Panc1 (cell line): ENCODE data around the gene PIAS1. TPM values are rescaled to one million over a fixed set of nuclear protein-coding genes. Genes with fewer than 3 reads are reported as not detected.
"Not testable (repeated sequence)": the region's sequence is repeated elsewhere in the genome, so short reads cannot be mapped to it uniquely, and the experiment has no call there.

ENCODE experiments used
- ATAC-seq: fragments of 200-7000 bp; cut with Tn5 transposase; 2 replicates; pipeline ENCODE4 v1.9.1; 2020; ENCODE audit warnings: mild to moderate bottlenecking, moderate library complexity
- BruUV-seq: library from RNA; stranded (reverse); fragments of 400-500 nt; replicated peaks from 2 replicates; lab custom pipeline; 2021; lab: Mats Ljungman, UMichigan
- CTCF ChIA-PET: fragments of 300-600 bp; sonication (Branson Sonifier 250); formaldehyde crosslinking; loops from one replicate; lab custom pipeline; 2022; ENCODE audit warnings: antibody characterized with exemption; lab: Charles Lee
- POLR2A ChIA-PET: fragments of 300-600 bp; sonication (Branson Sonifier 250); formaldehyde crosslinking; loops from one replicate; lab custom pipeline; 2022; ENCODE audit warnings: antibody characterized with exemption; lab: Charles Lee
- DNase-seq: peaks from one replicate; pipeline ENCODE4 v3.0.0-alpha.2; 2010; ENCODE audit warnings: low read depth, low spot score
- H3K27ac ChIP-seq: 2 replicates; pipeline ENCODE4 v1.5.1; 2011; ENCODE audit warnings: mild to moderate bottlenecking, low read length, inconsistent platforms
- H3K27me3 ChIP-seq: fragments of 200-500 bp; sonication (Bioruptor generic); 2 replicates; pipeline ENCODE4 v1.6.0; 2014; ENCODE audit warnings: low read length, inconsistent platforms; ENCODE audit not compliant: control insufficient read depth, insufficient read depth
- H3K36me3 ChIP-seq: fragments of 200-500 bp; sonication (Bioruptor generic); 2 replicates; pipeline ENCODE4 v1.5.1; 2014; ENCODE audit warnings: inconsistent platforms, mild to moderate bottlenecking, low read length, moderate library complexity; ENCODE audit not compliant: control insufficient read depth, insufficient read depth
- H3K4me1 ChIP-seq: 2 replicates; pipeline ENCODE4 v1.5.1; 2011; ENCODE audit warnings: inconsistent platforms, mild to moderate bottlenecking, low read length, moderate library complexity; ENCODE audit not compliant: control insufficient read depth, insufficient read depth
- H3K4me3 ChIP-seq, 2 experiments: 2 replicates each; pipeline ENCODE4 v1.5.1; 2011 to 2012; ENCODE audit warnings: low read depth in 2 of 2, low read length in 2 of 2, mild to moderate bottlenecking in 2 of 2, inconsistent platforms in 1 of 2, moderate library complexity in 1 of 2
- H3K9me3 ChIP-seq: fragments of 200-500 bp; sonication (Bioruptor generic); 2 replicates; pipeline ENCODE4 v1.5.1; 2014; ENCODE audit warnings: low read depth, mild to moderate bottlenecking, inconsistent platforms, low read length, moderate library complexity; ENCODE audit not compliant: control insufficient read depth, insufficient read depth
- POLR2AphosphoS5 ChIP-seq: IDR thresholded peaks from 2 replicates; pipeline ENCODE4 v1.6.1; 2012; ENCODE audit warnings: mild to moderate bottlenecking, low read depth, low read length, moderate library complexity
- SIN3A ChIP-seq: IDR thresholded peaks from 2 replicates; pipeline ENCODE4 v1.6.1; 2012; ENCODE audit warnings: low read depth, mild to moderate bottlenecking, low read length, moderate library complexity, borderline replicate concordance; ENCODE audit not compliant: insufficient read depth
- TCF7L2 ChIP-seq: IDR thresholded peaks from 2 replicates; pipeline ENCODE4 v1.6.1; 2011; ENCODE audit warnings: mild to moderate bottlenecking, low read depth, low read length, inconsistent platforms
- in situ Hi-C: cut with HindIII; loops from 2 replicates; pipeline ENCODE4 v1.10.0; 2016; ENCODE audit warnings: low sequenced_read_pairs, low pct_unique_long_range_greater_than_20kb
- intact Hi-C: fragments of 100-400 bp; cut with micrococcal nuclease; formaldehyde crosslinking; loops from one replicate; pipeline ENCODE4 v1.10.0; 2022; ENCODE audit not compliant: unreplicated experiment
- total RNA-seq: library from RNA; stranded (reverse); gene quantifications from one replicate; pipeline ENCODE4 v1.2.1, GENCODE V29; 2021; ENCODE audit not compliant: unreplicated experiment
- TF ChIP-seq, protein P1 (sequence below), 2 experiments: IDR thresholded peaks; 2 replicates each; pipeline ENCODE4 v1.6.1; 2011 to 2012; ENCODE audit warnings: low read depth in 2 of 2, control low read depth in 1 of 2, low read length in 1 of 2, mild to moderate bottlenecking in 1 of 2, moderate library complexity in 1 of 2; ENCODE audit not compliant: insufficient read depth in 1 of 2
- TF ChIP-seq, protein P2 (sequence below): fragments of 450-650 bp; IDR thresholded peaks from 2 replicates; pipeline ENCODE4 v1.5.1; 2017; ENCODE audit warnings: mild to moderate bottlenecking

The PIAS1 gene
- total RNA-seq, 1 experiment from 2014 or later, result 44.5 TPM

DNA sequence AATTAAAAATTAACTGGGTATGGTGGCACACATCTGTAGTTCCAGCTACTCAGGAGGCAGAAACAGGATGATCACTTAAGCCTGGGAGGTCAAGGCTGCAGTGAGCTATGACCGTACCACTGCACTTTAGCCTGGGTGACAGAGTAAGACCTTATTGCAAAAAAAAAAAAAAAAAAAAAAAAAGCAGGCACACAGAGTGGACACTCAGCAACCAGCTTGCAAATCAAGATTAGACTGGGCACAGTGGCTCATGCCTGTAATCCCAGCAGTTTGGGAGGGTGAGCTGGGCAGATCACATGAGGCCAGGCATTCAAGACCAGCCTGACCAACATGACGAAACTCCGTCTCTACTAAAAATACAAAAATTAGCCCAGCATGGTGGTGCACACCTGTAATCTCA, 170.0 kb downstream of the PIAS1 start:
- no peaks in the 10 kb centered on the region for H3K9me3 ChIP-seq
- H3K4me3 ChIP-seq, result no peak overlapping the region
- intact Hi-C loops (no loop called here), in situ Hi-C loops (no loop called here)
- TF ChIP-seq POLR2AphosphoS5 (no peak), TCF7L2 (no peak), SIN3A (no peak)
- TF ChIP-seq, protein P1, sequence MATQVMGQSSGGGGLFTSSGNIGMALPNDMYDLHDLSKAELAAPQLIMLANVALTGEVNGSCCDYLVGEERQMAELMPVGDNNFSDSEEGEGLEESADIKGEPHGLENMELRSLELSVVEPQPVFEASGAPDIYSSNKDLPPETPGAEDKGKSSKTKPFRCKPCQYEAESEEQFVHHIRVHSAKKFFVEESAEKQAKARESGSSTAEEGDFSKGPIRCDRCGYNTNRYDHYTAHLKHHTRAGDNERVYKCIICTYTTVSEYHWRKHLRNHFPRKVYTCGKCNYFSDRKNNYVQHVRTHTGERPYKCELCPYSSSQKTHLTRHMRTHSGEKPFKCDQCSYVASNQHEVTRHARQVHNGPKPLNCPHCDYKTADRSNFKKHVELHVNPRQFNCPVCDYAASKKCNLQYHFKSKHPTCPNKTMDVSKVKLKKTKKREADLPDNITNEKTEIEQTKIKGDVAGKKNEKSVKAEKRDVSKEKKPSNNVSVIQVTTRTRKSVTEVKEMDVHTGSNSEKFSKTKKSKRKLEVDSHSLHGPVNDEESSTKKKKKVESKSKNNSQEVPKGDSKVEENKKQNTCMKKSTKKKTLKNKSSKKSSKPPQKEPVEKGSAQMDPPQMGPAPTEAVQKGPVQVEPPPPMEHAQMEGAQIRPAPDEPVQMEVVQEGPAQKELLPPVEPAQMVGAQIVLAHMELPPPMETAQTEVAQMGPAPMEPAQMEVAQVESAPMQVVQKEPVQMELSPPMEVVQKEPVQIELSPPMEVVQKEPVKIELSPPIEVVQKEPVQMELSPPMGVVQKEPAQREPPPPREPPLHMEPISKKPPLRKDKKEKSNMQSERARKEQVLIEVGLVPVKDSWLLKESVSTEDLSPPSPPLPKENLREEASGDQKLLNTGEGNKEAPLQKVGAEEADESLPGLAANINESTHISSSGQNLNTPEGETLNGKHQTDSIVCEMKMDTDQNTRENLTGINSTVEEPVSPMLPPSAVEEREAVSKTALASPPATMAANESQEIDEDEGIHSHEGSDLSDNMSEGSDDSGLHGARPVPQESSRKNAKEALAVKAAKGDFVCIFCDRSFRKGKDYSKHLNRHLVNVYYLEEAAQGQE (IDR thresholded peaks at IDR 0.05; ENCODE audit: insufficient read depth in 1 of 2, low read depth in 2 of 2, low read length in 1 of 2), result no peak
- TF ChIP-seq, protein P2, sequence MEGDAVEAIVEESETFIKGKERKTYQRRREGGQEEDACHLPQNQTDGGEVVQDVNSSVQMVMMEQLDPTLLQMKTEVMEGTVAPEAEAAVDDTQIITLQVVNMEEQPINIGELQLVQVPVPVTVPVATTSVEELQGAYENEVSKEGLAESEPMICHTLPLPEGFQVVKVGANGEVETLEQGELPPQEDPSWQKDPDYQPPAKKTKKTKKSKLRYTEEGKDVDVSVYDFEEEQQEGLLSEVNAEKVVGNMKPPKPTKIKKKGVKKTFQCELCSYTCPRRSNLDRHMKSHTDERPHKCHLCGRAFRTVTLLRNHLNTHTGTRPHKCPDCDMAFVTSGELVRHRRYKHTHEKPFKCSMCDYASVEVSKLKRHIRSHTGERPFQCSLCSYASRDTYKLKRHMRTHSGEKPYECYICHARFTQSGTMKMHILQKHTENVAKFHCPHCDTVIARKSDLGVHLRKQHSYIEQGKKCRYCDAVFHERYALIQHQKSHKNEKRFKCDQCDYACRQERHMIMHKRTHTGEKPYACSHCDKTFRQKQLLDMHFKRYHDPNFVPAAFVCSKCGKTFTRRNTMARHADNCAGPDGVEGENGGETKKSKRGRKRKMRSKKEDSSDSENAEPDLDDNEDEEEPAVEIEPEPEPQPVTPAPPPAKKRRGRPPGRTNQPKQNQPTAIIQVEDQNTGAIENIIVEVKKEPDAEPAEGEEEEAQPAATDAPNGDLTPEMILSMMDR, result no peak
- CTCF ChIA-PET, result interaction anchor here (0.7 kb wide), 1 partner anchor 1341 kb away, joined by 7 read pairs; no protein-coding TSS in a partner anchor
- no peaks in the 10 kb centered on the region for H3K36me3 ChIP-seq
- DNase-seq (no peak), ATAC-seq (no peak)
- H3K27ac ChIP-seq, result no peak overlapping the region
- BruUV-seq, result no TSS peak
- POLR2A ChIA-PET, result interaction anchor here (0.7 kb wide), 1 partner anchor 25 kb away, joined by 3 read pairs; no protein-coding TSS in a partner anchor
- H3K4me1 ChIP-seq, result peaks cover 10% of the 10 kb centered on the region; the same call in 1 of the 2 replicates
- no peaks in the 10 kb centered on the region for H3K27me3 ChIP-seq

DNA sequence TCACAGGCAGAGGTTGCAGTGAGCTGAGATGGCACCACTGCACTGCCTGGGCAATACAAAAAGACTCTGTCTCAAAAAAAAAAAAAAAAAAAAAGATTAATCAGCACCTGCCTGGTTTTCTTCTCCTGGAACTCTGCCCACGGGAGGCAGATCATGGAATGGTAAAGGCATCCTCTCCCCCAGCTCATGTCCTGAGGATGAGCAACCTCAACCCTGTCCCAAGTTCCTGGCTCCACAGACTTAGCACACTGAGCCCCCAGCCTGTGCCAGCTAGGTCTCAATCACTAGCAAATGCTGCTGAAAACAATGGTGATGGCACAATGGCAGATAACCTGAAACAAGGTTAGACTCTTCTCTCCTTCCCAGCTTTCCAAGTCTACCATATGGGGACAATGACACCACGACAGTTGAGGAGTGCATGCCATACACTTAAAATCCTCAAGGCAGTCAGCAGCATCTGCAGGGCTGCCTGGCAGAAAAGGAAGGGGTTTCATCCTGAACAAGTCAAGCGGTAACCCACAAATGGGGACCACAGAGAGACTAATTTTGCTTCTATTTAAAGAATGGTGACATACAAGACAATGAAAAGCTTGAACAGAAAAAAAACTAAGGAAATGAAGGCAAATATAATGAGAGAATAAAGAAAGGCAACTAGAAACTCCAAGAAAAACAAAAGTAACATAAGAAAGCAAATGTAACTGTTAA, 170.6 kb downstream of the PIAS1 start:
- H3K27ac ChIP-seq, result no peak overlapping the region
- H3K9me3 ChIP-seq, result no peaks in the 10 kb centered on the region
- no peak for TF ChIP-seq POLR2AphosphoS5
- TF ChIP-seq, protein P1 (IDR thresholded peaks at IDR 0.05; ENCODE audit: insufficient read depth in 1 of 2, low read depth in 2 of 2, low read length in 1 of 2), result no peak
- no peak for TF ChIP-seq SIN3A
- TF ChIP-seq TCF7L2, result no peak
- TF ChIP-seq, protein P2, result no peak
- in situ Hi-C loops, result no loop called here
- H3K4me1 ChIP-seq, result peaks cover 10% of the 10 kb centered on the region; the same call in 1 of the 2 replicates
- intact Hi-C loops, result no loop called here
- no peak overlapping the region for H3K4me3 ChIP-seq
- ATAC-seq, result no peak
- H3K27me3 ChIP-seq, result no peaks in the 10 kb centered on the region
- ChIA-PET POLR2A (no interaction called here), CTCF (no interaction called here)
- DNase-seq, result no peak
- no peaks in the 10 kb centered on the region for H3K36me3 ChIP-seq
- BruUV-seq, result no TSS peak

DNA sequence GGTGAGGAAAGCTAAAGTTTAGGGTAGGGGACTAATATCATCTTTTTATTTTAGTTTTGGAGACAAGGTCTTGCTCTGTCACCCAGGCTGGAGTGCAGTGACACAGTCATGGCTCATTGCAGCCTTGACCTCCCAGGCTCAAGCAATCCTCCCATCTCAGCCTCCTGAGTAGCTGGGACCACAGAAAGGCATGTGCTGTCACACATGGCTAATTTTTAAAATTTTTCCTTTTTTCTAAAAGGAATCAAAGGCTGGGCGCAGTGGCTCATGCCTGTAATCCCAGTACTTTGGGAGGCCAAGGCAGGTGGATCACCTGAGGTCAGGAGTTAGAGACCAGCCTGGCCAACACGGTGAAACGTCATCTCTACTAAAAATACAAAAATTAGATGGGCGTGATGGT, 171.3 kb downstream of the PIAS1 start:
- POLR2A ChIA-PET, BruUV-seq, CTCF ChIA-PET, in situ Hi-C loops, H3K36me3 ChIP-seq, H3K27me3 ChIP-seq, H3K27ac ChIP-seq, H3K9me3 ChIP-seq, H3K4me3 ChIP-seq, DNase-seq, ATAC-seq, intact Hi-C loops: not testable (repeated sequence)
- H3K4me1 ChIP-seq, result peaks cover 14% of the 10 kb centered on the region
